WTC11 (cell line): ENCODE results near the gene DYNLT2B. TPM values are rescaled to one million over a fixed set of nuclear protein-coding genes. Genes with fewer than 3 reads are reported as not detected.
A peak's percentile ranks its signal among the peaks of the same experiment; 100 is the strongest.

Source experiments
- ATF3 ChIP-seq: sonication (generic); formaldehyde crosslinking; conservative IDR thresholded peaks from 2 replicates; pipeline ENCODE4 v1.8.1; 2022; ENCODE audit warnings: mild to moderate bottlenecking, missing genetic modification reagents
- CBFB ChIP-seq: sonication (generic); formaldehyde crosslinking; IDR thresholded peaks from 2 replicates; pipeline ENCODE4 v1.8.1; 2022; ENCODE audit warnings: mild to moderate bottlenecking, low read depth, missing genetic modification reagents
- CREB1 ChIP-seq: sonication (generic); formaldehyde crosslinking; IDR thresholded peaks from 2 replicates; pipeline ENCODE4 v1.8.0; 2023; ENCODE audit warnings: mild to moderate bottlenecking, missing genetic modification reagents
- E2F1 ChIP-seq: sonication (generic); formaldehyde crosslinking; IDR thresholded peaks from 2 replicates; pipeline ENCODE4 v1.8.0; 2022; ENCODE audit warnings: mild to moderate bottlenecking, missing genetic modification reagents
- E2F4 ChIP-seq: sonication (generic); formaldehyde crosslinking; IDR thresholded peaks from 2 replicates; pipeline ENCODE4 v1.8.1; 2022; ENCODE audit warnings: low read depth, mild to moderate bottlenecking, moderate library complexity, missing genetic modification reagents, borderline replicate concordance
- E2F5 ChIP-seq: sonication (generic); formaldehyde crosslinking; IDR thresholded peaks from 2 replicates; pipeline ENCODE4 v1.8.1; 2022; ENCODE audit warnings: mild to moderate bottlenecking, moderate library complexity, missing genetic modification reagents
- FOXK1 ChIP-seq: sonication (generic); formaldehyde crosslinking; IDR thresholded peaks from 2 replicates; pipeline ENCODE4 v1.8.0; 2022; ENCODE audit warnings: mild to moderate bottlenecking, moderate library complexity, missing genetic modification reagents
- FOXP4 ChIP-seq: sonication (generic); formaldehyde crosslinking; IDR thresholded peaks from 2 replicates; pipeline ENCODE4 v1.8.0; 2022; ENCODE audit warnings: mild to moderate bottlenecking, missing genetic modification reagents
- HMGXB4 ChIP-seq: sonication (generic); formaldehyde crosslinking; IDR thresholded peaks from 2 replicates; pipeline ENCODE4 v1.8.1; 2023; ENCODE audit warnings: mild to moderate bottlenecking, moderate library complexity, missing genetic modification reagents
- IRF1 ChIP-seq: sonication (generic); formaldehyde crosslinking; IDR thresholded peaks from 2 replicates; pipeline ENCODE4 v1.8.0; 2023; ENCODE audit warnings: missing genetic modification reagents
- JUN ChIP-seq: sonication (generic); formaldehyde crosslinking; IDR thresholded peaks from 2 replicates; pipeline ENCODE4 v1.8.0; 2023; ENCODE audit warnings: mild to moderate bottlenecking, missing genetic modification reagents
- MAX ChIP-seq: sonication (generic); formaldehyde crosslinking; IDR thresholded peaks from 2 replicates; pipeline ENCODE4 v1.8.0; 2022; ENCODE audit warnings: mild to moderate bottlenecking, missing genetic modification reagents
- MXD4 ChIP-seq: fragments of 250-450 bp; sonication (Bioruptor Pico); IDR thresholded peaks from 2 replicates; pipeline ENCODE4 v1.8.0; 2021; ENCODE audit warnings: mild to moderate bottlenecking, moderate library complexity, borderline replicate concordance
- NFATC4 ChIP-seq: fragments of 250-450 bp; sonication (Bioruptor Pico); IDR thresholded peaks from 2 replicates; pipeline ENCODE4 v1.9.0; 2021; ENCODE audit warnings: mild to moderate bottlenecking
- NFYB ChIP-seq: sonication (generic); formaldehyde crosslinking; conservative IDR thresholded peaks from 2 replicates; pipeline ENCODE4 v1.8.0; 2022; ENCODE audit warnings: low read depth, missing genetic modification reagents
- OVOL2 ChIP-seq: fragments of 250-450 bp; sonication (Bioruptor Pico); IDR thresholded peaks from 2 replicates; pipeline ENCODE4 v1.9.0; 2021; ENCODE audit warnings: mild to moderate bottlenecking, borderline replicate concordance
- ZBTB21 ChIP-seq: sonication (generic); formaldehyde crosslinking; IDR thresholded peaks from 2 replicates; pipeline ENCODE4 v1.8.1; 2023; ENCODE audit warnings: mild to moderate bottlenecking, missing genetic modification reagents, borderline replicate concordance
- ZMAT4 ChIP-seq: fragments of 250-450 bp; sonication (Bioruptor Pico); IDR thresholded peaks from 2 replicates; pipeline ENCODE4 v1.9.0; 2021; ENCODE audit warnings: mild to moderate bottlenecking
- ZNF219 ChIP-seq: sonication (generic); formaldehyde crosslinking; IDR thresholded peaks from 2 replicates; pipeline ENCODE4 v1.8.0; 2023; ENCODE audit warnings: missing genetic modification reagents, mild to moderate bottlenecking, borderline replicate concordance
- ZNF423 ChIP-seq: fragments of 250-450 bp; sonication (Bioruptor Pico); IDR thresholded peaks from 2 replicates; pipeline ENCODE4 v2.1.2; 2022; ENCODE audit warnings: mild to moderate bottlenecking, moderate library complexity
- ZNF425 ChIP-seq: fragments of 250-450 bp; sonication (Bioruptor Pico); conservative IDR thresholded peaks from 2 replicates; pipeline ENCODE4 v1.9.0; 2021; ENCODE audit warnings: mild to moderate bottlenecking
- ZNF512 ChIP-seq: sonication (generic); formaldehyde crosslinking; IDR thresholded peaks from 2 replicates; pipeline ENCODE4 v1.8.1; 2022; ENCODE audit warnings: missing genetic modification reagents, borderline replicate concordance
- ZSCAN18 ChIP-seq: fragments of 250-450 bp; sonication (Bioruptor Pico); IDR thresholded peaks from 2 replicates; pipeline ENCODE4 v2.1.2; 2022; ENCODE audit warnings: mild to moderate bottlenecking, moderate library complexity
- total RNA-seq: library from RNA; stranded (reverse); gene quantifications from 3 replicates; pipeline ENCODE4 v1.2.3, GENCODE V29; 2021

The DYNLT2B gene
- total RNA-seq, 1 experiment from 2014 or later: 10.0 TPM

GRCh38 chr3:196317687-196318467 lies at the start of gene DYNLT2B (continued):
- TF ChIP-seq ZBTB21 (CRISPR knock-in tag): no peak
- no peak for TF ChIP-seq E2F1 (CRISPR knock-in tag)
- TF ChIP-seq ATF3 (CRISPR knock-in tag): no peak
- 0 out of 2 replicates have a peak, but pooled peaks have one; percentile 72 for TF ChIP-seq ZNF219 (CRISPR knock-in tag)
- no peak for TF ChIP-seq NFYB (CRISPR knock-in tag)
- TF ChIP-seq FOXK1 (CRISPR knock-in tag): peak; percentile 43; the same call in 1 of the 2 replicates
- peak; percentile 61; the same call in 1 of the 2 replicates for TF ChIP-seq CREB1 (CRISPR knock-in tag)
- TF ChIP-seq IRF1 (CRISPR knock-in tag): peak; percentile 43; the same call in 1 of the 2 replicates
- TF ChIP-seq ZSCAN18 (CRISPR knock-in tag): no peak
- TF ChIP-seq NFATC4 (CRISPR knock-in tag): no peak
- no peak for TF ChIP-seq OVOL2 (CRISPR knock-in tag)
- TF ChIP-seq HMGXB4 (CRISPR knock-in tag): peak; percentile 89
- TF ChIP-seq CBFB (CRISPR knock-in tag): no peak
- TF ChIP-seq E2F5: peak; percentile 83
- no peak for TF ChIP-seq MXD4 (CRISPR knock-in tag)
- no peak for TF ChIP-seq ZNF425 (CRISPR knock-in tag)
- no peak for TF ChIP-seq ZNF423 (CRISPR knock-in tag)
- no peak for TF ChIP-seq ZMAT4 (CRISPR knock-in tag)
- peak; percentile 85 for TF ChIP-seq E2F4 (CRISPR knock-in tag)
- TF ChIP-seq JUN (CRISPR knock-in tag): peak; percentile 46; the same call in 1 of the 2 replicates
- peak; percentile 67; the same call in 1 of the 2 replicates for TF ChIP-seq MAX (CRISPR knock-in tag)
- TF ChIP-seq FOXP4 (CRISPR knock-in tag): no peak
- TF ChIP-seq ZNF512 (CRISPR knock-in tag): no peak
- TF ChIP-seq, all 79 proteins: peak for 15
